Measurements from ENCODE around the gene SETD1B.

Gene SETD1B

DNA sequence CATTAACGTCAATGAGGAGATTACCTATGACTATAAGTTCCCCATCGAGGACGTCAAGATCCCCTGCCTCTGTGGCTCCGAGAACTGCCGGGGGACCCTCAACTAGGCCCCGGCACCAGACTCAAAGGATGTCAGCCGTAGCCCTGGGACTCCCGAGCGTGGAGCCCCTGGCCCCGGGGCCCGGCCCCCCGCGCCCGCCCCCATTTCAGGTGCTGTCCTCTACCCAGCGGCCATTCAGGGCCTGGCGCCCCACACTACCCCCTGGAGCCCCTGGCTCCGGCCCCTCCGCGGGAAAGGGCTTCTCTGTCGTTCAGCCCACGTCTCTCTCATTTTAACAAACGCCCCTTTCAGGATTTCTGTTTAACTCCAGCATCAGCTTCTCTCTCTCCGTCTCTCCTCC lies 26.3 kb downstream of the SETD1B start:
- H3K79me2 ChIP-seq (ENCODE audit: insufficient read depth, low read length), result peaks cover 4% of the 10 kb centered on the region; the same call in 1 of the 2 replicates
- no peaks in the 10 kb centered on the region for H3K4me1 ChIP-seq (ENCODE audit: insufficient read depth, low read length)
- no peak overlapping the region for H2AFZ ChIP-seq (ENCODE audit: low read depth, low read length)
- TF ChIP-seq EZH2 (IDR thresholded peaks at IDR 0.05; ENCODE audit: borderline replicate concordance, low read depth, low read length, severe bottlenecking), result no peak
- TF ChIP-seq, protein P1, sequence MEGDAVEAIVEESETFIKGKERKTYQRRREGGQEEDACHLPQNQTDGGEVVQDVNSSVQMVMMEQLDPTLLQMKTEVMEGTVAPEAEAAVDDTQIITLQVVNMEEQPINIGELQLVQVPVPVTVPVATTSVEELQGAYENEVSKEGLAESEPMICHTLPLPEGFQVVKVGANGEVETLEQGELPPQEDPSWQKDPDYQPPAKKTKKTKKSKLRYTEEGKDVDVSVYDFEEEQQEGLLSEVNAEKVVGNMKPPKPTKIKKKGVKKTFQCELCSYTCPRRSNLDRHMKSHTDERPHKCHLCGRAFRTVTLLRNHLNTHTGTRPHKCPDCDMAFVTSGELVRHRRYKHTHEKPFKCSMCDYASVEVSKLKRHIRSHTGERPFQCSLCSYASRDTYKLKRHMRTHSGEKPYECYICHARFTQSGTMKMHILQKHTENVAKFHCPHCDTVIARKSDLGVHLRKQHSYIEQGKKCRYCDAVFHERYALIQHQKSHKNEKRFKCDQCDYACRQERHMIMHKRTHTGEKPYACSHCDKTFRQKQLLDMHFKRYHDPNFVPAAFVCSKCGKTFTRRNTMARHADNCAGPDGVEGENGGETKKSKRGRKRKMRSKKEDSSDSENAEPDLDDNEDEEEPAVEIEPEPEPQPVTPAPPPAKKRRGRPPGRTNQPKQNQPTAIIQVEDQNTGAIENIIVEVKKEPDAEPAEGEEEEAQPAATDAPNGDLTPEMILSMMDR (IDR thresholded peaks at IDR 0.05; ENCODE audit: borderline replicate concordance, extremely low read depth, low read length, poor library complexity, severe bottlenecking), result no peak
- no peak overlapping the region for H3K4me2 ChIP-seq (ENCODE audit: insufficient read depth, low read length)
- H3K9ac ChIP-seq (ENCODE audit: low read depth, low read length), result no peak overlapping the region
- H3K36me3 ChIP-seq (ENCODE audit: insufficient read depth, low read length), result peaks cover 63% of the 10 kb centered on the region
- H4K20me1 ChIP-seq (ENCODE audit: insufficient read depth, low read length), result peaks cover 14% of the 10 kb centered on the region
- ATAC-seq (ENCODE audit: insufficient read depth, low read depth) (no peak), DNase-seq (no peak)
- H3K27me3 ChIP-seq (ENCODE audit: insufficient read depth, low read length, poor library complexity), result no peaks in the 10 kb centered on the region
- no peak overlapping the region for H3K4me3 ChIP-seq (ENCODE audit: low read depth in 1 of 2, low read length in 2 of 2)
- H3K27ac ChIP-seq (ENCODE audit: low read length), result no peak overlapping the region
- H3K9me3 ChIP-seq (ENCODE audit: insufficient read depth, low read length, severe bottlenecking), result no peaks in the 10 kb centered on the region

DNA sequence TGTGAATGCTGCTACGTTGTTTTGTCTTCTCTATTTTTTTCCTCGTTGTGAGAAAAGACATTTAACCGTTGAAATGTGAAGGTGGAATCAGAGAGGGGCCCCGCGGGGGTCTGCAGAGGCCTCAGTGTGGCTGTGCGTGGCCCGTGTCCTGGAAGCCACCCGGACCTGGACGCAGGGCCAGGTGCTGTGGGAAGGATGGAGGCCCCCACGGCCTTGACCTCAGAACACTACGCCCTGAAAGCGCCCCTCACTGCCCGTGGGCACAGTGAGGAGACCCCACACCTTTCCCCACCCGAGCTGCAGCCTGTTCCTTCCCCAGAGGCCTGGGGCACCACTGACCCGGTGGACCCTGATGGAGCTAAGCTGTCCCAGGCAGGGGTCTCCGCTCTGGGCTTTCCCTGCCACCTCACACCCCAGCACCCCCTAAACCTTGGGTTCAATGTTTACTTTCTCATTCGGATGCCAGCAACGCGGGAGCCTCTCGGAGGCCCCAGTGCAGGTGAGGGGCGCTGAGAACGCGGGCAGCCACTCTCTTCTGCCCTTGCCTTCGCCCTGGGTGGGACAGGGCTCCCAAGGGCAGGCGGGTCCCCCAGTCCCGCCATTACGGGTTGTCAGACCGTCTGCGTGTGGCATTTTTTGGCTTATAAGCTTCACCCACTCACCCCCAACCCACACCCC lies 26.9 kb downstream of the SETD1B start:
- no peaks in the 10 kb centered on the region for H3K9me3 ChIP-seq (ENCODE audit: insufficient read depth, low read length, severe bottlenecking)
- no peak overlapping the region for H3K27ac ChIP-seq (ENCODE audit: low read length)
- no peaks in the 10 kb centered on the region for H3K27me3 ChIP-seq (ENCODE audit: insufficient read depth, low read length, poor library complexity)
- H3K36me3 ChIP-seq (ENCODE audit: insufficient read depth, low read length), result peaks cover 59% of the 10 kb centered on the region
- H2AFZ ChIP-seq (ENCODE audit: low read depth, low read length), result no peak overlapping the region
- no peak overlapping the region for H3K9ac ChIP-seq (ENCODE audit: low read depth, low read length)
- no peak overlapping the region for H3K4me3 ChIP-seq (ENCODE audit: low read depth in 1 of 2, low read length in 2 of 2)
- H3K4me2 ChIP-seq (ENCODE audit: insufficient read depth, low read length), result no peak overlapping the region
- no peaks in the 10 kb centered on the region for H3K4me1 ChIP-seq (ENCODE audit: insufficient read depth, low read length)
- H3K79me2 ChIP-seq (ENCODE audit: insufficient read depth, low read length), result peaks cover 2% of the 10 kb centered on the region; the same call in 1 of the 2 replicates
- H4K20me1 ChIP-seq (ENCODE audit: insufficient read depth, low read length), result peaks cover 14% of the 10 kb centered on the region
- ATAC-seq (ENCODE audit: insufficient read depth, low read depth) (no peak), DNase-seq (no peak)
- TF ChIP-seq EZH2 (IDR thresholded peaks at IDR 0.05; ENCODE audit: borderline replicate concordance, low read depth, low read length, severe bottlenecking), result no peak
- TF ChIP-seq, protein P1 (IDR thresholded peaks at IDR 0.05; ENCODE audit: borderline replicate concordance, extremely low read depth, low read length, poor library complexity, severe bottlenecking), result no peak

GRCh38 chr12:121831571-121832245 lies 27.9 kb downstream of the SETD1B start:
- Histone ChIP-seq H3K27ac (ENCODE audit: low read length) (no peak overlapping the region), H3K4me1 (ENCODE audit: insufficient read depth, low read length) (no peaks in the 10 kb centered on the region), H3K36me3 (ENCODE audit: insufficient read depth, low read length) (peaks cover 52% of the 10 kb centered on the region), H3K9ac (ENCODE audit: low read depth, low read length) (no peak overlapping the region), H3K79me2 (ENCODE audit: insufficient read depth, low read length) (peaks cover 2% of the 10 kb centered on the region; the same call in 1 of the 2 replicates), H3K9me3 (ENCODE audit: insufficient read depth, low read length, severe bottlenecking) (no peaks in the 10 kb centered on the region), H3K4me2 (ENCODE audit: insufficient read depth, low read length) (no peak overlapping the region), H4K20me1 (ENCODE audit: insufficient read depth, low read length) (peaks cover 14% of the 10 kb centered on the region), H3K4me3 (ENCODE audit: low read depth in 1 of 2, low read length in 2 of 2) (no peak overlapping the region), H2AFZ (ENCODE audit: low read depth, low read length) (no peak overlapping the region), H3K27me3 (ENCODE audit: insufficient read depth, low read length, poor library complexity) (no peaks in the 10 kb centered on the region)
- TF ChIP-seq, protein P1 (IDR thresholded peaks at IDR 0.05; ENCODE audit: borderline replicate concordance, extremely low read depth, low read length, poor library complexity, severe bottlenecking), result no peak
- no peak for TF ChIP-seq EZH2 (IDR thresholded peaks at IDR 0.05; ENCODE audit: borderline replicate concordance, low read depth, low read length, severe bottlenecking)
- DNase-seq (no peak), ATAC-seq (ENCODE audit: insufficient read depth, low read depth) (no peak)

Measured in DND-41 (cell line).